GM12865 (cell line): ENCODE measurements around the gene ASXL2.

ENCODE experiments used
- DNase-seq: peaks from one replicate; pipeline ENCODE4 v3.0.0; 2010; ENCODE audit warnings: low read depth
- H3K4me3 ChIP-seq: 2 replicates; pipeline ENCODE4 v1.5.1; 2011; ENCODE audit warnings: mild to moderate bottlenecking, low read depth, low read length, control low read depth
- CTCF ChIP-seq: IDR thresholded peaks from 2 replicates; pipeline ENCODE4 v1.5.1; 2011; ENCODE audit warnings: low read length, control low read depth, low read depth, inconsistent platforms; ENCODE audit not compliant: insufficient read depth; ENCODE audit errors: missing control alignments

ASXL2 gene

GRCh38 chr2:25701801-25702200 lies 176.5 kb downstream of the ASXL2 start:
- TF ChIP-seq CTCF = no peak
- no peak for DNase-seq
- no peak overlapping the region for H3K4me3 ChIP-seq

- peak; percentile 38 for DNase-seq
- TF ChIP-seq CTCF = peak; percentile 68
- no peak overlapping the region for H3K4me3 ChIP-seq
Measured at GRCh38 chr2:25700221-25700660, 178.0 kb downstream of the ASXL2 start.

- no peak overlapping the region for H3K4me3 ChIP-seq
- no peak for TF ChIP-seq CTCF
- DNase-seq = no peak
Measured at GRCh38 chr2:25699216-25699615, 179.1 kb downstream of the ASXL2 start.

GRCh38 chr2:25698752-25699151 lies 179.5 kb downstream of the ASXL2 start:
- DNase-seq = no peak
- no peak for TF ChIP-seq CTCF
- no peak overlapping the region for H3K4me3 ChIP-seq

- H3K4me3 ChIP-seq = no peak overlapping the region
- TF ChIP-seq CTCF = no peak
- DNase-seq = no peak
Measured at GRCh38 chr2:25697559-25698341, 180.5 kb downstream of the ASXL2 start.

GRCh38 chr2:25692737-25693445 lies 185.4 kb downstream of the ASXL2 start:
- DNase-seq = no peak
- H3K4me3 ChIP-seq = no peak overlapping the region
- no peak for TF ChIP-seq CTCF
